Epidermal melanocyte (primary cell): Measurements from ENCODE around the gene DNAH9.

ENCODE experiments used
- DNase-seq: peaks from one replicate; pipeline ENCODE4 v3.0.0; 2011; ENCODE audit warnings: low spot score; ENCODE audit not compliant: insufficient read length

The DNAH9 gene

DNA sequence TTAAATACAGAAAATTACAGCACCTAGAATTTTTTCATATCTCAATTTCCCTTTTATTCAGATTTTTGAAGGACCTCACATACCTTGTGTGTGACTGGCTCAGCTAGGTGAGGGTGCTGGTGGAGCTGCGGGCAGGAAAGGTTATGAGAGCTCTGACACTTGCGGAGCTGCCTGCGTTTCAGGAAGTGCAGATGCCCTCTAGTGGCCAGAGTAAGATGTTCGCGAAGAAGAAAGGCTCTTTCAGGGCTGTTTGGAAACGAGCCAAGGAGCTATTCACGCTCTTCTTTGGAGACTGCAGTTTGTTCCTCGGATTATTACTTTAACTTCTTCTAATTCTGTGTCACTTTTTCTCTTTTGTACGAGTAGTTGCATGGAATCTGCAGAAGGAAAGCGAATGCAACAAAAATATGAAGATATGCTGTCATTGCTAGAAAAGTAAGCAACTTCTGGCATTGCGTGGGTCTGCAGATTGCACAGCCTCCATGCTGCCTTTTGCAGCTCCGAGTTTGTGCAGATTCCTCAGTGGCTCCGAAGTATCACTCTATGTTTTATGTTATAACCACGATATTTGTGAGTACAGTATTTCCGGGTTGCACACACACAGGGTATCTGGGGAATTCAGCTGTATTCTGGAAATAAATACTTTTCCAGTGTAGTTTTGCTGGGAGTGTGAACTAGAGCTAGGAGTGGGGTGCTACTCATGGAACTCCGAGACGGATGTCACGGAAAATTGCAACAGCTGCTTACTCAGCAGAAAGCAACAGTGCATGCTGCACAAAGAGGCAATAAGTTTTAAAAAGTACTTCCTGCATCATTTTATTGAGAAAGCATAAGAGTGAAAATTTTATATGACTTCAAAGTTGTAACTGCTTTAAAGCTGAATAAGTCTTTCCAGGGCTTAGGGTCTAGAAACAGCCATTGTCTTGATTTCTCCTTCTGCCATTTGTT lies 46.3 kb downstream of the DNAH9 start:
- no peak for DNase-seq

GRCh38 chr17:11645426-11645825 lies 47.2 kb downstream of the DNAH9 start:
- DNase-seq: no peak

DNA sequence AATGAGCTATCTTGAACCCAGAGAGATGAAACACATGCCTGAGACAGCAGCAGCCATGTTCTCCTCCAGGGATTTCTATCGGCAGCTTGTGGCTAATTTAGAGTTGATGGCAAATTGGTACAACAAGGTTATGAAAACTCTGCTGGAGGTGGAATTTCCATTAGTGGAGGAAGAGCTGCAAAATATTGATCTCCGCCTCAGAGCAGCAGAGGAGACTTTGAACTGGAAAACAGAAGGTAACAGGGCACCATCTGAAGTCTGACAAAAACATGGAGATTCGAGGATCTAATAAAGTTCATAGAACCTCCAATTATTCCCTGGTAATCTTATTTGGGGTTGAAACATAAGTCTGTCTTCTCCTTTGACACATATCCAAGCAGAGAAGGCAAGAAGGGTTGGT lies 52.8 kb downstream of the DNAH9 start:
- DNase-seq: no peak

GRCh38 chr17:11668618-11669017 lies 70.3 kb downstream of the DNAH9 start:
- no peak for DNase-seq

DNA sequence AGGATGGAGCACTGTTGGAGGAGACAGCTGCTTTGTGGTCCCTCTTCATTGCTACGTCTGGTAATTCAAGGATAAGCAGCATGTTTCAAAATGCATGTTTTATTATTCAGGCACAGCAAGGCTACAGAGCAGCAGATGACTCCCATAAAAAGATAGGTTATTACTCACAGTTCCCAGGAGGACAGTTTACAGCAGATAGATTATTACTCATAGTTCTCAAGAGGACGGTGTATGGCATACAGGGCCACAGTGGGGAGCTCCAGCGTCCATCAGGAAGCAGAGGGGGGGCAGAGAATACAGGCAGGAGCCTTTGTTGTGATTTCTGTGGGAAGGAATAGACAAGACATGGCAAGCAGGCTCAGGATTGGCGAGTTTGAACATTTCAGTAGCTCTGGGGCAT lies 72.9 kb downstream of the DNAH9 start:
- DNase-seq: no peak

DNA sequence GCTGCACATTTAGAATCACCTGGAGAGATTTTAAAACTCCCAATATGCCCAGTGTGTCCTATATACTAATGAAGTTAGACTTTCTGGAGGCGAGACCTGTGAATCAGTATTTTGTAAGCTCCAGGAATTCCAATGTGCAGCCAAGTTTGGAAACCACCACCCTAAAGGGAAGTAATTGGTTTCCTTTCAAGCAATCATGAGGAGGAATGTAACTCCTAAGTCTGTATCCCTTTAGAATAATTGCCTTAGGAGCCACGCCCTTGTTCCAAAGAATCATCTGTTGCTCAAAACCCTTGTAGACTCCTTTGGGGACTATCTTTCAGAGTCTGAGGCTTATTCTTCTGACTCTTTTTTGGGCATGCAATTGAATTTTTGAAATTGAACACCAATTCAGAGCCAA lies 84.4 kb downstream of the DNAH9 start:
- no peak for DNase-seq

DNA sequence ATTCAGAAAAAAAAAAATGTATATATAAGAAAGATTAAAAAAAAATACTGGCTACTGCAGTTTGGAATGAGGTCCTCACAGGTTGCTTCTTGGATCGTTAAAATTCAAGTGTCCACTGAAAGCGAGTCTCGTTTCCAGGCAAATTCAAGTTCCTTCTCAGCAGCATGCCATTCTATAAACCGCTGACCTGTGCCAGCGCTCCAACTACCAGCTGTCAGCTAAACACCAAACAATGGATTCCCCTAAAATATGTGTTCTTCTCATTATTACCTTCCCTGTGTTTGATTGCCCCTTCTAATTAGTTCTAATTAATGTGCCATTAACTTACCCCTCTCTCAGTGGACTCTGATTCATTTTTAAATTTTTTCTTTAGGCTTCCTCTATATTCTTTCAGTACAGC lies 92.4 kb downstream of the DNAH9 start:
- no peak for DNase-seq

- no peak for DNase-seq
Measured at GRCh38 chr17:11692688-11693087, 94.4 kb downstream of the DNAH9 start.

DNA sequence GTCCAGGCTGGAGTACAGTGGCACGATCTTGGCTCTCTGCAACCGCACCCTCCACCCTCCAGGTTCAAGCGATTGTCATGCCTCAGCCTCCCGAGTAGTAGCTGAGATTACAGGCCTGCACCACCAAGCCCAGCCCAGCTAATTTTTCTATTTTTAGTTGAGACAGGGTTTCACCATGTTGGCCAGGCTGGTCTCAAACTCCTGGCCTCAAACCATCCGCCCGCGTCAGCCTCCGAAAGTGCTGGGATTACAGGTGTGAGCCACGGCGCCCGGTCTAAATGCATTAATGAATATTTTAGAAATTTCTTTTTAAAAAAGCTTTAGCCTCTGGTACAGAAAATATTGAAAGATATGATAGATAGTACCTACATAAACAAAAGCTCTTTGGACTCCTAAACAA lies 95.0 kb downstream of the DNAH9 start:
- DNase-seq: no peak

- no peak for DNase-seq
Measured at GRCh38 chr17:11700668-11701067, 102.4 kb downstream of the DNAH9 start.

GRCh38 chr17:11701911-11702310 lies 103.6 kb downstream of the DNAH9 start:
- no peak for DNase-seq

DNA sequence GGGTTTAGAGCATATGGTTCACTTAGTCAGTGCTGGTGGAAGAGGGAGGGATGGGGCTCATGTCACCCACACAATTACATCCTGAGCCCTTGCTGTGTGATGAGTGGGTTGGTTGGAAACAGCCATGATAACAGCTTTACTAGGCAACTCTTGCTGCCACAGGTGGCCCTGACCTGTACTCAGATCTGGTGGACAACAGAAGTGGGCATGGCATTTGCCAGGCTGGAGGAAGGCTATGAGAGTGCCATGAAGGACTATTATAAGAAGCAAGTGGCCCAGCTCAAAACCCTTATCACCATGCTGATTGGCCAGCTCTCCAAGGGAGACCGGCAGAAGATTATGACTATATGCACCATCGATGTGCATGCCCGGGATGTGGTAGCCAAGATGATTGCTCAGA lies 105.8 kb downstream of the DNAH9 start:
- no peak for DNase-seq

GRCh38 chr17:11705111-11705510 lies 106.8 kb downstream of the DNAH9 start:
- DNase-seq: no peak

GRCh38 chr17:11707586-11707985 lies 109.3 kb downstream of the DNAH9 start:
- DNase-seq: no peak

DNA sequence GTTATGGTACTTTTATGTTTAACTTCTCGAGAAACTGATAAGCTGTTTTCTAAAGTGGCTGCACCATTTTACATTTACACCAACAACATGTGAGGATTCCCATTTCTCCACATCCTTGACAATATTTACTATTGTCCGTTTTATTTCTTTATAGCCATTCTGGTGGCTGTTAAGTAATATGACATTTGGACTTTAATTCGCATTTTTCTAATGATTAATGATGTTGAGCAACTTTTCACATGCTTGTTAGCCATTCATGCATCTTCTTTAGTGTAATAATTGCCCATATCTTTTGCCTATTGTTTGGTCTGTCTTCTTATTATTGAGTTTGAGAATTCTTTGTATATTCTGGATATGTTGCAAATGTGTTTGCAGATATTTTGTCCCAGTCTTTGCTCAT lies 114.2 kb downstream of the DNAH9 start:
- DNase-seq: no peak

GRCh38 chr17:11719203-11719602 lies 120.9 kb downstream of the DNAH9 start:
- no peak for DNase-seq

DNA sequence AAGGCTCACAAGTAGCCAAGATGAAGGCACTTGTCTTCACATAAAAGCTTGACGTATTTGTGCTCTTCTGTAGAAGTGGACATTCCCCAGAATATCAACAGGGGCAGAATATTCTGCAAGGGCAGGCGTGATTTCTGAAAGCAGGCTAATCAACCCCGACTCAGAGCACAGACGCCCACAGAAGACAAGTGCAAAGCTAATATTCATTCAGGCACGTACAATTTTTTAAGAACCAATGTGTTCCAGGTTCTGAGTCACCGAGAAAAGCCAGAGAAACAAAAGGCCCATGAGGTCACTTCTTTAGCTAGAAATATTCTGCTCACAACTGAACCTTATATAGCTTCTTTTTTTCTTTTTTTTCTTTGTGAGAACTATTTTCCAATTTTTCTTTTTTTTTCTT lies 121.6 kb downstream of the DNAH9 start:
- DNase-seq: no peak

GRCh38 chr17:11720816-11721215 lies 122.5 kb downstream of the DNAH9 start:
- no peak for DNase-seq

DNA sequence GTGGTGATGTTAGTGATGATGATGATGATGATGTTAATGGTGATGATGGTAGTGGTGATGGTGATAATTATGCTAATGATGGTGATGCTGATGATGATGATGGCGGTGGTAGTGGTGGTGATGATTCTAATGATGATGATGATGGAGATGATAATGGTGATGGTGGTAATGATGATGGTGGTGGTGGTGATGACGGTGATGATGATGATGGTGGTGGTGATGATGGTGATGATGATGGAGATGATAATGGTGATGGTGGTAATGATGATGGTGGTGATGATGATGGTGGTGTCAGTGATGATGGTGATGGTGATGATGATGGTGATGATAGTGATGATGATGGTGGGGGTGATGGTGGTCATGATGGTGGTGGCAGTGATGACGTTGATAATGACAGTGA lies 132.5 kb downstream of the DNAH9 start:
- DNase-seq: no peak

DNA sequence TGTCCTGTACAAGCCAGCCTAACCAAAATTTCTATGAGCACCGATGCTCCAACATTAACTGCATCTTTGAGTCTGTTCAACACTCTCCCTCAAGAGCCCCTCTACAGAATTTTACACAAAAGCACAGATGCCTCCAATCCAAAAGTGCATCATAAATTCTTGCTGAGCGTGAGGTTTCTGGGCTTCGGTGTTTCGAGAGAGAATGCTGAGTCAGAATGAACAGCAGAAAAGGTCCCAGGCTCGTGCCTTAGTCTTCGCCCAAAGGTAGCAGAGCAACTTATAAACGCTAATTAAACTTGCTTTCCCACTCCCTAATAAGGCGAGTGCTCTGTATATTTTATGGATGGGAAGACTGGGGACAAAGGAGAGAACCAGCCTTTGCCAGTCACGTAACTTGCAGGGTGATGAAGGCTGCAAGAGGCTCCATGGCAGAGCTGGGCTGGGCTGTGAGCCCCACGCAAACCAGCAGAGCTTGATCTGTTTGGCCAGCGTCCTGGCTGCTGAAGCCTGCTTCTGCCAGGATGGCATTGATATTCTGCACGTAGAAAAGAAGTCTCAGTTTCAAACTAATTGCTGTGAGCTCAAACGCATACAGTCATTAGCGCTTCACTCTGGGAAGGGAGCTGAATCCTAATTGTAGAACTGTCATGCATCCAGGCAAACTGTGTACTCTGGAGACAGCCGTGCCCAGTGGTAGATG lies 138.5 kb downstream of the DNAH9 start:
- no peak for DNase-seq

DNA sequence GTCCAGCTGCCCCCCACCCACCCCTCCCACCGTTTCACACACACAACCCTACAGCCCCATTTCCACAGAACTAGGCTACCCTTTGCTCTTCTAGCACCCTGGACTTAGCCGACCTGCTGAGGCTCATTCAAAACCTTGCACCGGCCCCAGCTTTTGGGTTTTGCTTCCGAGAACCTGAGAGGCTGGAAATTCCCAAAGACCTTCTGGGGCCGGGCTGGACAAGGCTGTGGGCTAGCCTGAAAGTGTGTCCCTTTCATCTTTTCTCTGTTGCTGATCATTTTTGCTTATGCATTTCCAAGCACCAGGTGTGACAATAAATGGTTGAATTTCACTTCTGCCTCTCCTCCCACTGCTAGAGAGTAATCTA lies 139.0 kb downstream of the DNAH9 start:
- DNase-seq: no peak

DNA sequence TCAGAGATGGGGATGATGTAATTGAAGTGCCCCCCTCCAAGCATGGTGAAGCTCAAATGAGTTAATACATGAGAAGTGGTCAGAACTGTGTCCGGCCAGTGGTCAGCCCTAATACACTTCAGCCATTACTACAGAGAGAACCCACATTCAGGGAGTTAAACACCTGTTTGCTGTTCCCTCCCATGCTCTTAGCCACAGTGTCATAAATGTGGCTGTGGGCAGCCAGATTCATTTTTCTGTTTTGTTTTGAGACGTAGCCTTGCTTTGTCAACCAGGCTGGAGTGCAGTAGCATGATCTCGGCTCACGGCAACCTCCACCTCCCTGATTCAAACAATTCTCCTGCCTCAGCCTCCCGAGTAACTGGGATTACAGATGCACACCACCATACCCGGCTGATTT lies 139.9 kb downstream of the DNAH9 start:
- no peak for DNase-seq

DNA sequence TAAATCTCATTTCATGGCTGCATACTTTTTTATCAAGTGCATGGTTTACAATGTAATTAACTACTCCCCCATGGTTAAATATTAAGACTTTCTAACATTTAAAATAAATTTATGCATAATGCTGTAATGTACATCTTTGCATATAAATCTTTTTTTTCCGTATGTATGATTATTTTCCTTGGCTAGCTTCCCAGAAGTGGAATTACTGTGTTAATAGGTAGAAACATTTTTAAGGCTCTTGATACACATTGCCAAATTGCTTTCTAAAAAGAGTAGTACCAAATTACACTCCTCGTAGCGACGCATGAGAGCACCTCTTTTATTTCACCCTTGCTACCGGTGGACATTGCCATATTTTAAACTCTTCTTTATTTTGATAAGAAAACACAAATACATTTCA lies 141.1 kb downstream of the DNAH9 start:
- DNase-seq: no peak
